ENCODE measurements around the gene NUMB. TPM values are rescaled to one million over a fixed set of nuclear protein-coding genes. Genes with fewer than 3 reads are reported as not detected.

Gene NUMB
- total RNA-seq, 1 donor from 2014 or later = 33.1 TPM

GRCh38 chr14:73477618-73478266, 19.4 kb upstream of the NUMB start:
- DNase-seq (ENCODE audit: low read depth) = no peak
- TF ChIP-seq CTCF (IDR thresholded peaks at IDR 0.05; ENCODE audit: insufficient read depth, low read length, poor library complexity, severe bottlenecking) = no peak
- no peaks in the 10 kb centered on the region for H3K36me3 ChIP-seq (ENCODE audit: control insufficient read depth, insufficient read depth, low read length)
- no peaks in the 10 kb centered on the region for H3K27me3 ChIP-seq (ENCODE audit: control insufficient read depth, insufficient read depth, low read length)
- no peak overlapping the region for H3K4me3 ChIP-seq (ENCODE audit: low read depth, low read length)

- no peak overlapping the region for H3K4me3 ChIP-seq (ENCODE audit: low read depth, low read length)
- H3K27me3 ChIP-seq (ENCODE audit: control insufficient read depth, insufficient read depth, low read length) = no peaks in the 10 kb centered on the region
- TF ChIP-seq CTCF (IDR thresholded peaks at IDR 0.05; ENCODE audit: insufficient read depth, low read length, poor library complexity, severe bottlenecking) = no peak
- H3K36me3 ChIP-seq (ENCODE audit: control insufficient read depth, insufficient read depth, low read length) = no peaks in the 10 kb centered on the region
- no peak for DNase-seq (ENCODE audit: low read depth)
These were observed 18.1 kb upstream of the NUMB start for GRCh38 chr14:73476451-73476931.

- no peak for DNase-seq (ENCODE audit: low read depth)
- no peak for TF ChIP-seq CTCF (IDR thresholded peaks at IDR 0.05; ENCODE audit: insufficient read depth, low read length, poor library complexity, severe bottlenecking)
- no peak overlapping the region for H3K4me3 ChIP-seq (ENCODE audit: low read depth, low read length)
- no peaks in the 10 kb centered on the region for H3K36me3 ChIP-seq (ENCODE audit: control insufficient read depth, insufficient read depth, low read length)
- H3K27me3 ChIP-seq (ENCODE audit: control insufficient read depth, insufficient read depth, low read length) = no peaks in the 10 kb centered on the region
These were observed 16.6 kb upstream of the NUMB start for GRCh38 chr14:73474952-73475351.

DNA sequence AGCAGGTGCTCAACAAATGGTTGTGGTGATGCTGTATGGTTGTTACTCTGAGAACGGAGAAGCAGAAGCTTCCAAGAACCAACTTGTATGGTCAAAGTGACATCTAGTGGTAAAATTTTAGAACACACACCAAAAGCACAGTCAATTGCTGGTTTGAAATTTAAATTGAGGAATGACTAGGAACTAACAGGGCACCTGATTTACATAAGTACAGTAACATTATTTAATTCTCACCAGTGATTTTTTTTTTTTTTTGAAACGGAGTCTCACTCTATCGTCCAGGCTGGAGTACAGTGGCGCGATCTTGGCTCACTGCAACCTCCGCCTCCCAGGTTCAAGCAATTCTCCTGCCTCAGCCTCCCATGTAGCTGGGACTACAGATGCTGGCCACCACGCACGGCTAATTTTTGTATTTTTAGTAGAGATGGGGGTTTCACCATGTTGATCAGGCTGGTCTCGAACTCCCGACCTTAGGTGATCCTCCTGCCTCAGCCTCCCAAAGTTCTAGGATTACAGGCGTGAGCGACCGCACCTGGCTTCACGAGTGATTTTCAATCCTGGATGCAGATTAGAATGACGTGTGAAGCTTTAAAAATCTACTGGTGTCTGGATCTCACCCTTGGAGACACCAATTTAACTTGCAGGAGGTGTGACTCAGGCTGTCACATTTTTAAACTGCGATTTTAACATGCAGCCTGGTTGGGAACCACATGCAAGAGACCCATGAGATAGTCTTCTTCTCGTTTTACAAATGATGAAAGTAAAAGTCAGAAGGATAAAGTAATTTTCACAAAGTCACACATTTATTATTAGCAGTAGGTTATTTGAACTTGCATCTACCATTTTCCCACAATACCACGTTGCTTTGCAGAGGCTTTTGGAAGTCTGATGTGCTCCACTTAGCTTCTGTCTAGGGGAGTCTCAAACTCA, 14.1 kb upstream of the NUMB start:
- H3K4me3 ChIP-seq (ENCODE audit: low read depth, low read length) = no peak overlapping the region
- peak; percentile 56 for TF ChIP-seq CTCF (IDR thresholded peaks at IDR 0.05; ENCODE audit: insufficient read depth, low read length, poor library complexity, severe bottlenecking)
- no peaks in the 10 kb centered on the region for H3K27me3 ChIP-seq (ENCODE audit: control insufficient read depth, insufficient read depth, low read length)
- H3K36me3 ChIP-seq (ENCODE audit: control insufficient read depth, insufficient read depth, low read length) = no peaks in the 10 kb centered on the region
- DNase-seq (ENCODE audit: low read depth) = no peak

DNA sequence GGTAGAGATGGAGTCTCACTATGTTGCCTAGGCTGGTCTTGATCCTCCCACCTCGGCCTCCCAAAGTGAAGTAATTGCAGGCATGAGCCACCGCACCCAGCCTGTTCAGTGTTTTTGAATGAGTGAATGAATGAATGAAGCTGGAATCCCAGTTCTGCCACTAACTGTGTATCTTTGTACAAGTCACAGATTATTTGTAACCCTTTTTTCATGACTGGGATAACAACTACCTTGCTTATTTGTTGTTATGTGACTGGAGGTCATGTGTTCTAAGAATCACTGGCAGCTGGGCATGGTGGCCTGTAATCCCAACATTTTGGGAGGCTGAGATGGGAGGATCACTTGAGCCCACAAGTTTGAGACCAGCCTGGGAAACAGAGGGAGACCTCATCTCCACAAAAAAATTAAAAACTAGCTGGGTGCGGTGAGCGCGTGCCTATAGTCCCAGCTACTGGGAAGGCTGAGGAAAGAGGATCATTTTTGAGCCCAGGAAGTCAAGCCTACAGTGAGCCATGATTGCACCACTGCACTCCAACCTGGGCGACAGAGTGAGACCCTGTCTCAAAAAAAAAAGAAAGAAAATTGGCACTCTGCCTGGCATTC, 13.3 kb upstream of the NUMB start:
- Histone ChIP-seq H3K4me3 (ENCODE audit: low read depth, low read length) (no peak overlapping the region), H3K27me3 (ENCODE audit: control insufficient read depth, insufficient read depth, low read length) (no peaks in the 10 kb centered on the region), H3K36me3 (ENCODE audit: control insufficient read depth, insufficient read depth, low read length) (no peaks in the 10 kb centered on the region)
- DNase-seq (ENCODE audit: low read depth) = no peak
- TF ChIP-seq CTCF (IDR thresholded peaks at IDR 0.05; ENCODE audit: insufficient read depth, low read length, poor library complexity, severe bottlenecking) = no peak

Measured in kidney epithelial cell (primary cell).